ENCODE data around the gene ST8SIA6.

DNA sequence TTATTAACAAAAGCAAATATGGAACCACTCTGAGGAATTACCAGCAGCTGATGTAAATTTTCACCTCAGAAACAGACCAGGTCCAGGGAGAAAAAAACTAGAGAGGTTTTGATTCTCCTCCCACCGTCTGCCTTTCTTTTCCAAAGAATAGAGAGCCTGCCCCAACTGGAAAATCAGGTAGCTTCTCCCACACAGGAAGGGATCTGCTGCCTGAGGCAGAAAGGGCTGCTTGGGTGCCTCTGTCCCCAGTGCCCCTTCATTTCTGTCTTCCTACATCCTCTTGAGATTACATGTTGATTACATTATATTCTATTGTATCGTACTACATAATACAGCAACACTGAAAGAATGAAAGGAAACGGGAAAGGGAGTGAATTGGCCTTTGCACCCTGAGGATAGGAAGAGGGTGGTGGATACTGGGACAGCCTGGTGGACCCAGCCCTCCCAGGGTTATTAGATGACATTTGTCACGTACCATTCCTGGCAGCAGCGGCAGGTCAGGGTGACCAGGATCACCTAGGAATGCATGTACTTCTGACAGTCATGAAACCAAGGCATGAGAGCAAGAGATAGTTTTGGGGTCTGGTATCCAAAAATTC, 8.9 kb downstream of the ST8SIA6 start:
- TF ChIP-seq, protein P1, sequence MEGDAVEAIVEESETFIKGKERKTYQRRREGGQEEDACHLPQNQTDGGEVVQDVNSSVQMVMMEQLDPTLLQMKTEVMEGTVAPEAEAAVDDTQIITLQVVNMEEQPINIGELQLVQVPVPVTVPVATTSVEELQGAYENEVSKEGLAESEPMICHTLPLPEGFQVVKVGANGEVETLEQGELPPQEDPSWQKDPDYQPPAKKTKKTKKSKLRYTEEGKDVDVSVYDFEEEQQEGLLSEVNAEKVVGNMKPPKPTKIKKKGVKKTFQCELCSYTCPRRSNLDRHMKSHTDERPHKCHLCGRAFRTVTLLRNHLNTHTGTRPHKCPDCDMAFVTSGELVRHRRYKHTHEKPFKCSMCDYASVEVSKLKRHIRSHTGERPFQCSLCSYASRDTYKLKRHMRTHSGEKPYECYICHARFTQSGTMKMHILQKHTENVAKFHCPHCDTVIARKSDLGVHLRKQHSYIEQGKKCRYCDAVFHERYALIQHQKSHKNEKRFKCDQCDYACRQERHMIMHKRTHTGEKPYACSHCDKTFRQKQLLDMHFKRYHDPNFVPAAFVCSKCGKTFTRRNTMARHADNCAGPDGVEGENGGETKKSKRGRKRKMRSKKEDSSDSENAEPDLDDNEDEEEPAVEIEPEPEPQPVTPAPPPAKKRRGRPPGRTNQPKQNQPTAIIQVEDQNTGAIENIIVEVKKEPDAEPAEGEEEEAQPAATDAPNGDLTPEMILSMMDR (IDR thresholded peaks at IDR 0.05) = no peak
- TF ChIP-seq POLR2A (IDR thresholded peaks at IDR 0.05) (no peak), POLR2AphosphoS5 (IDR thresholded peaks at IDR 0.05) (no peak)

All from sigmoid colon (tissue), 4 donors.